Measurements from ENCODE around the gene RPS29.
"Not testable (repeated sequence)": the region's sequence is repeated elsewhere in the genome, so short reads cannot be mapped to it uniquely, and the experiment has no call there.

Gene RPS29

DNA sequence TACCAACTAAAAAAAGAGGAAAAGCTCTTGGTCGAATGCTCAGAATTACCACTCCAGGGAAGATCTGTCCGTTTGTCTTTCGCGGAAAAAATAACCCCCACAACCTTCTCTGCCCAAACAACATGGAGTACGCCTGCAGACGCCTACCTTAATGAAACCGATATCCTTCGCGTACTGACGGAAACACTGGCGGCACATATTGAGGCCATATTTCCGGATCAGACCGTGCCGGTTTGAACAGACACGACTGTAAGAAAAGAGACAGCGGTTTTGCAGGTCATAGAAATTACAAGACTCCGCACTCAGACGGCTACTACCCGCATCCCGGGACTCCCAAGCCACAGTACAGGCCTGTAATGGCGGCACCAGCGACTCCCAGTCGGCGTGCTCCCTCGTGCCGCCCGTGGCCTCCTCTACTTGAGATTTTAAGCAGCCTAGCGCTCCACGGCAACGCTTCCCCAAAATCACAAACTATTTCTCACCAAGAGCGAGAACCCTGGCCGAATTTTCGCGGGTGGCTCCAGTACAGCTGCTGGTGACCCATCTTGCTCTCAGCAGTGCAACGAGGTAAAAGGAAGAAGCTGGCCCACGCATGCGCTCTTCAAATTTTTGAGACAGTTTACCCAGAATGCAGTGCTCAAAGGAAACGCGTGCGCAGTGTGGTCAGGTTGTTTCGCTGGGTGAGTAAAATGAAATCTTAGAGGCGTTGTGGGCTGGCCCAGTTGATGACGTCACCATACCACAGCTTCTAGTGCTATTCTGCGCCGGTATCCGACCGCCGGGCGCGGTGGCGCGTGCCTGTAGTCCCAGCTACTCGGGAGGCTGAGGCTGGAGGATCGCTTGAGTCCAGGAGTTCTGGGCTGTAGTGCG, at the start of gene RPS29:
Gene RPS29 (minus strand): TSS at position 578 of the 870 bp plus-strand sequence. CDS start 34 bp downstream, at position 544.
- DNase-seq: peak; percentile 99

DNA sequence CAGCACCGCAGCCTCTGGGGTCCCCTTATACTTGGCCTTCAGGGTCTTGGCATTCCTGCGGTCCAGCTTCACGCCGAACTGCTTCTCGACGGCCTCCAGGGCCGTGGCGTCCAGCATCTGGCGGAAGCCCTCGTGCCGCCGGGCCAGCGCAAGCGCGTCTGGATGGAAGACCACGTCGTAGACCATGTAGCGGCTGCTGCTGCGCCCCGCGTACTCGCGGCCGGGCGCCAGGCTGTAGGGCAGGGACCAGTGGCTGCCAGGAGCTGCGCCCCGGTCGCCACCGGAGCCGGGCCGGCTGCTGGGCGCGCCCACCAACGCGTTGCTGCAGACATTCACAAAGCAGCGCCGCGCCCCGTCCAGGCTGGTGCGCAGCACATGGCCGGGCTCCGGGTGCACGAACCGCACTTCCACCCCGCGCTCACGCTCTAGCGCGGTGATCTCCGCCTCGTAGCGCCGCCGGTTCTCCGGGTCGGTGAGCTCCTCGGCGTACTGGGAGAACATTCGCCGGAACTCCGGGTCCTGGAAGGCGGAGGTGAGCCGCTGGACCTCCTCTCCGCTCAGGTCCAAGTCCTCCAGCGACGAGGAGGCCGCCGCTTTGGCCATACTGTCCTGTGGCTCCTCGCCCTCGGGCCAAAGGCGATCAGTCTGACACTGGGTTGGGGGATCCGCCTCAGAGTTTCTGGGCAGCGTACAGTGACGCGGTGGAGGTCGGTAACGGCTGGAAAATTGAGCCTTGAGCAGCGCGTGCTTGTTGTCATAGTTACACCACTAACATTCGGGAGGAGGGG, 48.6 kb upstream of the RPS29 start, which contains the start of gene DNAAF2:
Gene DNAAF2 (minus strand): TSS at position 698 of the 788 bp plus-strand sequence. CDS start 95 bp downstream, at position 603.
- peak; percentile 74 to 78 for DNase-seq

DNA sequence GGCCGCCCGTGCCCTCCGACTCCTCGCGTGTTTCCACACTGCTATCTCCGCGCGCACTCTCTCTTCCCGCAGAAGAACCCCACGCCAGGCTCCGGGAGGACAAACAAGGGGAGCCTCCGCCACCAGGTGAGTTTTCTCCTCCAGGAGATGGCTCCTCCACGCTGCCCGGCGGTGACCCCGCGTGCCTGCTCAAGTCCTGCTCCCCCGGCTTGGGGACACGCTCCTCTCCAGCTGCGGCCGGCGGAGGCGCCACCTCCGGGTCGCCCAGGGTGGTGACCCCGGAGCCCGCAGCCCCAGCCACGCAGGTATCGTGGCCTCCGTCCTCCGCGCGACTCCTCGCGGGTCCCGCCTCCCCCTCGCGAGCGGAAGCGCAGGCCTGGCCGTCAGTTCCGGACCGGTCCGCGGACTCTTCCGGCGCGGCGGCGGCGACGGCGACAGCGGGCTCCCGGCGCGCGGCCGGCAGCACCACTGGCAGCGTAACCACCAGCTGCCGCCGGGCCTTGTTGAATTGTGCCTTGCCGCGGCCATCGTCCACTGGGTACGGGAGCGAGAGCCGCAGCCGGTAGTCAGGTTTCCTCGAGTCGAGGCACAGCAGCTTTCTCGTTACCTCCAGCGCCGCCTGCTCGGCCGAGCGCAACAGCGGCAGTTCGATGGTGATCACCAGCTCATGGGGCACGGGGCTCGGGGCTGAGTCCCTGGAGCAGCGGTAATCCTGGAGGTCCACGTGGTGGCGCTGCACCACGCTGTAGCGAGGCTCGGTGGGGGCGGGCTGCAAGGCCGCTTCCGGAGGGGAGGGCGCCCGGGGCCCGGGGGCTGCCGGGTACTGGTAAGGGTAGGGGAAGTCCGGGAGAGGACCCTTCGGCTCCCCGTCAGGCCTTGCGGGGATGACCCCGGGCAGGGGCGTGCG, 47.7 kb upstream of the RPS29 start:
- DNase-seq: peak; percentile 94 to 95

DNA sequence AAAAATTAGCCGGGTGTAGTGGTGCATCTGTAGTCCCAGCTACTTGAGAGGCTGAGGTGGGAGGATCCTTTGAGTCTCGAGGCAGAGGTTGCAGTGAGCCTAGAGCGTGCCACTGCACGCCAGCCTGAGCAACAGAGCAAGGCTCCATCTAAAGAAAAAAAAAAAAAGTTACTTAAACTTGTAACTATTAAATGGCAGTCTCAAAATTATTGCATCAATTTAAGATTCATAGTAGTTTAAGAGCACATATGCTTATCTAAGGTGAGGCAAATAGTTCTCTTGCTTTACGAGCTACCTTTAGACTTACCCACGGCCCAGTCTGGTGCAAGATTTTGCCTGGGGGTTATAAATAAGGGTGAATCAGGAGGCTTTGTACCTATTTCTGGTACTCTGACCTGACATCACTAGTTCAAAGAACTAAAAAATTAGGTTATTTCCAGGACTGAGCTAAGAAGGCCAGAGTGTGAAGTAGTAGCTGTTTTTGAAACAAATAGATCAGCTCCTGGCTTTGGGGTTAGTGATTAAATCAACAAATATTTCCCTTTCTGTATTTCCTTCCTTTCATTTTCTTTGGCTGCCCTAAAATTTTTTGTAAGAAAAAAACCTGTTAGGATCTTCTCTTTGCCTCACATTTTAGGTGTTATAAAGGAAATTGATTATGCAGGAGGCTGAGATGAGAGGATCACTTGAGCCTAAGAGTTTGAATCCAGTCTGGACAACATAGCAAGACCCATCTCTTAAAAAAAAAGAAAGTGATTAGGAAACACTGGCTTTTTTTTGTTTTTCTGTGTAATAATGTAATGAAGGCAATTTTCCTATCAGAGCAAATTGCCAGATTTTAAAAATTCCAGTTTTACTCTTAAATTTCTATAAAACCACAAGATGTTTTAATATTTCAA, 38.0 kb upstream of the RPS29 start:
- DNase-seq: peak in 1 of 2 donors; percentile 68

DNA sequence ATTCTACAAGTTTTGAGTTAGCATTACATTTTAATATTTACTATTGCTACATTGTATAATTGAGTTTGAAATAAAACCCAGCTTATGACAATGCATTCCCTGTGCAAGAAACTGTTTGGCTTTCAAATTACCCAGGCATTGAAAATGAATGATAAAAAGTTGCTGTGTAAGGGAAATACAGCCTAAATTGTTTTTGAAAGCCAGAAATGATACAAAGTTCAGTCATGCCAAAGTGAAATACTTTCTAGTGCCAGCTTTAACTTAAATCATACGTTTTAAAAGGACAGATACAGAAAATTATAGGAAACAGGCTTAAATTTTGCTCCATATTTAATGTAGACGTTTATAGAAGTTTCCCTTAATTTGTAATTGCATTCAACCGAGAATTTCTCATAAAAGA, 37.2 kb upstream of the RPS29 start:
- no peak for DNase-seq

DNA sequence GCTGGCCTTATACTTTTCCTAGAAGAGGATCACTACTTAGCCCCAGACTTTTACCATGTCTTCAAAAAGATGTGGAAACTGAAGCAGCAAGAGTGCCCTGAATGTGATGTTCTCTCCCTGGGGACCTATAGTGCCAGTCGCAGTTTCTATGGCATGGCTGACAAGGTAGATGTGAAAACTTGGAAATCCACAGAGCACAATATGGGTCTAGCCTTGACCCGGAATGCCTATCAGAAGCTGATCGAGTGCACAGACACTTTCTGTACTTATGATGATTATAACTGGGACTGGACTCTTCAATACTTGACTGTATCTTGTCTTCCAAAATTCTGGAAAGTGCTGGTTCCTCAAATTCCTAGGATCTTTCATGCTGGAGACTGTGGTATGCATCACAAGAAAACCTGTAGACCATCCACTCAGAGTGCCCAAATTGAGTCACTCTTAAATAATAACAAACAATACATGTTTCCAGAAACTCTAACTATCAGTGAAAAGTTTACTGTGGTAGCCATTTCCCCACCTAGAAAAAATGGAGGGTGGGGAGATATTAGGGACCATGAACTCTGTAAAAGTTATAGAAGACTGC, 35.9 kb upstream of the RPS29 start:
- DNase-seq: no peak

DNA sequence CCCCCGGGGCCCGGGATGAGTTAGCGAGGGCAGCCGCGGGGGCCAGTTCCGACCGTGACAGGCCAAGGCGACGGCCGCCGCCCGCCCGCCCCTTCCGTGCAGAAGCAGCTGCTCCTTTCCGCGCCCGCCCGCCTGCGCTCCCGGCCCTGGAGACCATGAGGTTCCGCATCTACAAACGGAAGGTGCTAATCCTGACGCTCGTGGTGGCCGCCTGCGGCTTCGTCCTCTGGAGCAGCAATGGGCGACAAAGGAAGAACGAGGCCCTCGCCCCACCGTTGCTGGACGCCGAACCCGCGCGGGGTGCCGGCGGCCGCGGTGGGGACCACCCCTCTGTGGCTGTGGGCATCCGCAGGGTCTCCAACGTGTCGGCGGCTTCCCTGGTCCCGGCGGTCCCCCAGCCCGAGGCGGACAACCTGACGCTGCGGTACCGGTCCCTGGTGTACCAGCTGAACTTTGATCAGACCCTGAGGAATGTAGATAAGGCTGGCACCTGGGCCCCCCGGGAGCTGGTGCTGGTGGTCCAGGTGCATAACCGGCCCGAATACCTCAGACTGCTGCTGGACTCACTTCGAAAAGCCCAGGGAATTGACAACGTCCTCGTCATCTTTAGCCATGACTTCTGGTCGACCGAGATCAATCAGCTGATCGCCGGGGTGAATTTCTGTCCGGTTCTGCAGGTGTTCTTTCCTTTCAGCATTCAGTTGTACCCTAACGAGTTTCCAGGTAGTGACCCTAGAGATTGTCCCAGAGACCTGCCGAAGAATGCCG, 35.1 kb upstream of the RPS29 start:
- DNase-seq: peak; percentile 65 to 74

DNA sequence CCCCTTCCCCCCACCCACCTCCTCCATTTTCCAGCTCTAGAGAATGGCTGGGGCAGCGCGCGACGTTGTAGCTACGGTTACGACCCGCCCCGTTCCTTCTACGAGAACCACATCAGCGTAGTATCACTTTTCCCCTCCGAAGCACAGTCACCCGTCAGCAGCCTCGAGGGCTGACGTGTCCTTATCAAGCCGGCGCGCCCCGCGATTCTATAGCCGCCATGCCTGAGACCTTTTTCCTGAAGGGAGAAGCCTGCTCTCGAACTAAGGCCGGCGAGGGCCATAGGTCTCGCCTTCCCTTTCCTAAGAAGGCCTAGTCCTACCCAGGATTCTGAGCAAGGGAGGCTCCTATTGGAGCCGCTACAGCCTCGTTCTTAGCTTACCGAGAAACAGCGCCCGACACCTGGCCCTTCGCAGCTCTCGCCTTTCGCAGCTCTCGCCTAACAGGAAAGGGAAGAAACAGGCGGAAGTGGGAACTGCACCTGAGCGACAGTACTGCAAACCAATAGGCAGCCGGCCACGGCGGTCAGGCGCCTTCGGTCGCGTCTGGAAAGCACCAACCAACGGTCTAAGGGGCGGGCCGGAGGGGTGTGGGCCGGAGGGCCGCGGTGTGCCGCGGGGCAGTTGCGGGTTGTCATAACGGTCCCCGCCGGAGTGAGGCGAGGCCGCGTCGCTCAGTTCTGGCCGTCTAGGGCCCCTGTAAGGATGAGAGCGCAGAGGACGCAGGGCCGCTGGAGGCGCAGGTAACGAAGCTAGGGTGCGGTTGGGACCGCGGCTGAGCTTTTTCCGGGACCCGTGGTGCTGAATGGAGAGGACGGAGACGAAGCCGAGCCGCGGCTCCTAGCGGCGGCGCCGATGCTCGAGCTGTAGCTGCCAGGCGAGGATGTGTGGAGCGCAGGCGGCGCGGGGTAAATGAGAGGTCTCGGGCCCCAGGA, 34.3 kb upstream of the RPS29 start, which contains the start of the genes MGAT2 and RPL36AL:
Gene MGAT2 (plus strand): TSS at position 618 of the 932 bp plus-strand sequence. CDS start 470 bp downstream, outside the sequence.
Gene RPL36AL (minus strand): TSS at position 445 of the 932 bp plus-strand sequence. CDS start 1,522 bp downstream, outside the sequence.
- peak; percentile 94 to 95 for DNase-seq

DNA sequence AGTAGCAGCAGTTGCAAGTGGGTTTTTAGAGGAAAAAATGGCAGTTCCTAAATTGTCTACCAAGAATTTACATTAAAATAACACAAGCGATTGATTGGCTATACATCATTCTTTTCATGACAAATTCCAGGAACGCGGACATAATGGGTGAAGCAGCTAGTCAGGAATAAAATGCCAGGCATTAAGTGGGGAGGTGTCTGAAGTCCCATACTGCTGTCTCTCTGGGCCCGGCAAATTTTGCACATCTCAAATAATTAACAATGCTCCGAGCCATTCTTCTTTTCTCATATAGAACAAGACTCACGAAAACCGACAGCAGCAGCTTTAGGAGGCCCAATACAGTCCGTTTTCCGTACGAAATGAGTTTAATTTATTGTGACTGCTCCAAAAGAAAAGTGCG, 33.5 kb upstream of the RPS29 start:
- no peak for DNase-seq

DNA sequence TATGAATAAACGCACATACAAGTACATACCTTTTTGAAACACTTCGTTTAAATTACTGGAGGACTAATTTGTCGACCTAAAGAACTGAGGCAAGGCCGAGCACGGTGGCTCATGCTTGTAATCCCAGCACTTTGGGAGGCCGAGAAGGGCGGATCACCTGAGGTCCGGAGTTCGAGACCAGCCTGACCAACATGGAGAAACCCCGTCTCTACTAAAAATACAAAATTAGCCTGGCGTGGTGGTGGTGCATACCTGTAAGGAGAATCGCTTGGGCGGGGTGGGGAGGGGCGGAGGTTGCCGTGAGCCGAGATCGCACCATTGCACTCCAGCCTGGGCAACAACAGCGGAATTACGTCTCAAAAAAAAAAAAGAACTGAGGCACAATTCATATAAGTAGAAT, 33.1 kb upstream of the RPS29 start:
- not testable (repeated sequence) for DNase-seq

DNA sequence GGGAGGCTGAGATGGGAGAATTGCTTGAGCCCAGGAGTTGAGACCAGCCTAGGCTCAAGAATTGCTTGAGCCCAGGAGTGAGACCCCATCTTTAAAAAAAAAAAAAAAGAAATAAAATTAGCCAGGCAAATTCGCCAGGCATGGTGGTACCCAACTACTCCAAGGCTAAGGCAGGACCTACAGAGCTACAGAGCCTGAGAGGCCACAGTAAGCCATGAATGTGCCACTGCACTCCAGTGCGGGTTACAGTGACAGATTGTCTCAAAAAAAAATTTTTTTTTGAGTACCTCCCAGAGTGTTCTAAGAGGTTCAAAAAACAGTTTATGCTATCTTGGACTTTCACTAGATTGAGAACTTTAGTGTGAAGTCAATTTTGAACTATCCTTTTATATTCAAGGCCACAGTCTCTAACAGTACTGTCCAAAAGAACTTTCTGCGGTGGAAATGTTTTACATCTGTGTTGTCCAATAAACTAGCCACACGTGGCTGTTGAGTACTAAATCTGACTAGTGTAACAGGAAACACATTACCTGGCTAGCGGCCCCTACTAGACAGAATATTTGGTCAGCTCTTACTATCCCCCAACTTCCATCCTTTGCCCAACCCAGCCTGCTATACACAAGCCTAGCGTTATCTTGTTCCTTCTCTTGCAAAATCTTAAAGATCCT, 31.8 kb upstream of the RPS29 start:
- no peak for DNase-seq

DNA sequence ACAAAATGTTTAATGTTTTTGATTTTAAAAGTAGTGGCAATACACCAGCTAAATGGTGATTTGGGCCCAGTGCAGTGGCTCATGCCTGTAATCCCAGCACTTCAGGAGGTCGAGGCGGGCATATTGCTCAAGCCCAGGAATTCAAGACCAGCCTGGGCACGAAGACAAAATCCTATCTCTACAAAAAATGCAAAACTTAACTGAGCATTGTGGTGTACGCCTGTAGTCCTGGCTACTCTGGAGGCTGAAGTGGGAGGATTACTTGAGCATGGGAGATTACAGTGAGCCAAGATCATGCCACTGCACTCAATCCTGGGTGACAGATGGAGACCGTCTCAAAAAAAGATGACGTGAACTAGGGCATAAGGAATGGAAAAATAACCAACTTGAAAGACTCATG, 29.6 kb upstream of the RPS29 start:
- DNase-seq: no peak

DNA sequence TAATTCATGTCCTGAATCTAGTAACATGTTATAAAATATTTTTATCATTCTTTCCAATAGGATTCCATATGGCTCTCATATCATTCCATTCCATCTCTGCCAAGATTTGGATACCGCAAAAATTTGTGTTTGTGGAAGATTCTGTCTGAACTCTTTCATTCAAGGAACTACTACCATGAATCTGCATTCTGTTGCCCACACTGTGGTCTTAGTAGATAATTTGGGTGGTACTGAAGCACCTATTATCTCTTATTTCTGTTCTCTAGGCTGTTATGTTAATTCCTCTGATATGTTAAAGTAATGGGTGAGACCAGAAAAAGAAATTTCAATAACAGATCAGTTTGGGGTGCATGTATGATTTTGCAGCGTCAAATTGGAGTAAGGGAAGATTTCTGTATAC, 28.0 kb upstream of the RPS29 start:
- no peak for DNase-seq

DNA sequence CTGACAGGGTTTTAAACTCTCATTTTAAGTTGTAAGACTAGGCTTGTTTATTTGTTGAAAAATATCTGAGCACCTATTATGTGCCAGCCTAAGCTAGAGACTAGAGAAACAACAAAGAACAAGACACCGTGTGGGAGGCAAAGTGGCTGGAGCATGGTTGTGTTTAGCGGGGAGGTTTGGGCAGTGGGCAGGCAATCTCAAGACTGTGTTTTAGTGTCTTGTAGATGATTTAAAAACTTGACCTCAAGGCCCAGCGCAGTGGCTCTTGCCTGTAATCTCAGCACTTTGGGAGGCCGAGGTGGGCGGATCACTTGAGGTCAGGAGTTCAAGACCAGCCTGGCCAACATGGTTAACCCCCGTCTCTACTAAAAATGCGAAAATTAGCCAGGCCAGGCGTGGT, 26.5 kb upstream of the RPS29 start:
- no peak for DNase-seq

DNA sequence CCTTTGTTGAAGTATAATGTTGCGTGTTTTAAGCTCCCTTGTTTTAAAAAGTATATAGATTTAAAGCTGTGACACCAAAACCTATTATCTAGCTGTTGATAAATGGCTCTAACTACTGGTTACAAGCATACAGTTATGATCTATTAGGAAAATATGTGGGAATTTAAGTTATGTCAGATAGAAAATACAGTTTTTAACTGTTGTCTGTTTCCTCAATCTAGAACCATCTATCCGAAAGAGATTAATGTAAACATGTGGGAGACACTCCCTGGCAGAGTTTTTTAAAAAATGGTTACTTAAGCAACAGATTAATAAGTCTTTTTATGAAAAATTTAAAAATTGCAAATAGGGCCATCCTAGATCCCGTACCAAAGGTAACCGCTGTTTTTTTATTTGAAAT, 26.1 kb upstream of the RPS29 start:
- DNase-seq: no peak

DNA sequence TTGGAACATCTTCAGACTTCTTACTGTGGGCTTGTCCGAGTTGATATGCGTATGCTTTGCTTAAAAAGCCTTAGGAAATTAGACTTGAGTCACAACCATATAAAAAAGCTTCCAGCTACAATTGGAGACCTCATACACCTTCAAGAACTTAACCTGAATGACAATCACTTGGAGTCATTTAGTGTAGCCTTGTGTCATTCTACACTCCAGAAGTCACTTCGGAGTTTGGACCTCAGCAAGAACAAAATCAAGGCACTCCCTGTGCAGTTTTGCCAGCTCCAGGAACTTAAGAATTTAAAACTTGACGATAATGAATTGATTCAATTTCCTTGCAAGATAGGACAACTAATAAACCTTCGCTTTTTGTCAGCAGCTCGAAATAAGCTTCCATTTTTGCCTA, 21.4 kb upstream of the RPS29 start:
- no peak for DNase-seq

DNA sequence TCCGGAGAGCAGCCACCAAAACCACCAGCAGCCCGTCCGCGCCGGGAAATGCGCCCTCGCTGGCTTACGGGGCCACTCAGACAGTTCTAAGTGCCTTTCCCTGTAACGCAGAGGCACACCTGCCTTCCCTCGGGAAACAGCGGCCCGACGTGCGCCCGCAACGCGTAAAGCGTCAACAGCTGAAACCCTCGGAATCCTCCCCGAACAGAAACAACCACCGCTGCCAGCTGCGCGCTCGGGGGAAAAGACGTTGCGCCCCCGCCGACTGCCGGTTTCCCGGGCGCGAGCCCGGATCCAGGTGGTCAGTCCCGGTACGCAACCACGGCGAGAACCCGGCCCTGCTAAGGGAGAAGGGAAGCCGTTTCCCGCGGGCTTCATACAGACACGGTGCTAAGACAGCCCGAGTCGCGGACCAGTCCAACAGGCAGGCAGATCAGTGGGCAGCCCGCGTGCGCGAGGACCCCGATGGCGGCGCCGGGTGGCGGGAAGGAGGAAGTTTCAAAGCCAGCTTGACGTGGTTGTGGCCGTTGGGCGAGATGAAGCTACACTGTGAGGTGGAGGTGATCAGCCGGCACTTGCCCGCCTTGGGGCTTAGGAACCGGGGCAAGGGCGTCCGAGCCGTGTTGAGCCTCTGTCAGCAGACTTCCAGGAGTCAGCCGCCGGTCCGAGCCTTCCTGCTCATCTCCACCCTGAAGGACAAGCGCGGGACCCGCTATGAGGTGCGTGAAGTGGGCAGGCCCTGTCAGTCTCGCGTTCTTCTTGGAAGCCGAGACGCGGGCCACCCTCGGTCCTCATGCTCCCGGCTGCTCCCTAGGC, 12.5 kb upstream of the RPS29 start, which contains the start of gene LRR1:
Gene LRR1 (plus strand): TSS at position 456 of the 816 bp plus-strand sequence. CDS start 81 bp downstream, at position 537.
- DNase-seq: peak; percentile 84 to 87
